GM12873 (cell line): ENCODE measurements around the gene AJUBA.
A peak's percentile ranks its signal among the peaks of the same experiment; 100 is the strongest.

Source experiments
- CTCF ChIP-seq: IDR thresholded peaks from 2 replicates; pipeline ENCODE4 v1.5.1; 2012; ENCODE audit warnings: low read depth, mild to moderate bottlenecking, moderate library complexity, low read length, control low read depth; ENCODE audit not compliant: insufficient read depth; ENCODE audit errors: missing control alignments

Gene AJUBA

GRCh38 chr14:23000860-23001259 lies 18.5 kb upstream of the AJUBA start:
- no peak for TF ChIP-seq CTCF

- no peak for TF ChIP-seq CTCF
Observed at GRCh38 chr14:22998329-22999012, 16.1 kb upstream of the AJUBA start.

- no peak for TF ChIP-seq CTCF
Observed at GRCh38 chr14:22997676-22998323, 15.4 kb upstream of the AJUBA start.

- TF ChIP-seq CTCF = no peak
Observed at GRCh38 chr14:22996768-22997654, 14.7 kb upstream of the AJUBA start.

GRCh38 chr14:22995889-22996625 lies 13.7 kb upstream of the AJUBA start:
- TF ChIP-seq CTCF = no peak

GRCh38 chr14:22994762-22995275 lies 12.5 kb upstream of the AJUBA start:
- TF ChIP-seq CTCF = peak; percentile 70

- no peak for TF ChIP-seq CTCF
Observed at GRCh38 chr14:22993517-22993916, 11.2 kb upstream of the AJUBA start.
